ENCODE measurements around the gene ELF2. TPM values are rescaled to one million over a fixed set of nuclear protein-coding genes. Genes with fewer than 3 reads are reported as not detected.

The ELF2 gene
- total and polyA plus RNA-seq, 12 donors = 13.3 to 43.5 (median 35.6) TPM

GRCh38 chr4:139196462-139196861, 19.4 kb upstream of the ELF2 start:
- Histone ChIP-seq H3K27ac (no peak overlapping the region), H3K9me3 (no peaks in the 10 kb centered on the region), H3K4me3 (no peak overlapping the region), H3K4me1 (no peaks in the 10 kb centered on the region), H3K36me3 (no peaks in the 10 kb centered on the region), H3K27me3 (no peaks in the 10 kb centered on the region)
- intact Hi-C loops (cut with DNase I) = no loop called here
- no peak for TF ChIP-seq CTCF (IDR thresholded peaks at IDR 0.05)
- ATAC-seq = no peak
- DNase-seq = no peak
- WGBS, 2 donors = 75 to 76% methylated on average over 3 of the region's 3 CpGs

GRCh38 chr4:139191373-139191772, 14.4 kb upstream of the ELF2 start:
- peaks cover 0 to 21% (median 0%) of the 10 kb centered on the region in 9 donors for H3K4me1 ChIP-seq
- ATAC-seq = no peak
- 85 to 86% methylated on average over 2 of the region's 2 CpGs for WGBS, 2 donors
- TF ChIP-seq CTCF (IDR thresholded peaks at IDR 0.05) = no peak
- H3K27ac ChIP-seq = no peak overlapping the region
- H3K9me3 ChIP-seq = no peaks in the 10 kb centered on the region
- DNase-seq = no peak
- H3K4me3 ChIP-seq = no peak overlapping the region
- intact Hi-C loops (cut with DNase I) = no loop called here
- no peaks in the 10 kb centered on the region for H3K36me3 ChIP-seq
- H3K27me3 ChIP-seq = no peaks in the 10 kb centered on the region

GRCh38 chr4:139189972-139190371, 13.0 kb upstream of the ELF2 start:
- Histone ChIP-seq H3K27me3 (no peaks in the 10 kb centered on the region), H3K4me3 (no peak overlapping the region), H3K9me3 (no peaks in the 10 kb centered on the region), H3K27ac (no peak overlapping the region), H3K4me1 (peaks cover 0 to 21% (median 0%) of the 10 kb centered on the region in 9 donors), H3K36me3 (no peaks in the 10 kb centered on the region)
- intact Hi-C loops (cut with DNase I) = loop anchor here in 1 of 10 donors (10.0 kb wide), 1 partner anchor 95 kb away; the partner anchor contains the start of gene MGARP
- DNase-seq (no peak), ATAC-seq (no peak)
- 84 to 85% methylated on average over 7 of the region's 7 CpGs for WGBS, 2 donors
- TF ChIP-seq CTCF (IDR thresholded peaks at IDR 0.05) = no peak

- intact Hi-C loops (cut with DNase I) = loop anchor here in 1 of 10 donors (10.0 kb wide), 1 partner anchor 95 kb away; the partner anchor contains the start of gene MGARP
Observed at GRCh38 chr4:139189417-139189749, 12.4 kb upstream of the ELF2 start.

More at GRCh38 chr4:139189417-139189749, 12.4 kb upstream of the ELF2 start:
- DNase-seq (no peak), ATAC-seq (no peak)
- H3K27me3 ChIP-seq = no peaks in the 10 kb centered on the region
- H3K9me3 ChIP-seq = no peaks in the 10 kb centered on the region
- H3K36me3 ChIP-seq = no peaks in the 10 kb centered on the region
- TF ChIP-seq CTCF (IDR thresholded peaks at IDR 0.05) = no peak
- 85 to 95% methylated on average over 2 of the region's 2 CpGs for WGBS, 2 donors
- H3K4me3 ChIP-seq = no peak overlapping the region
- peaks cover 0 to 21% (median 0%) of the 10 kb centered on the region in 9 donors for H3K4me1 ChIP-seq
- H3K27ac ChIP-seq = peak overlapping the region in 1 of 10 donors; percentile 85
